Keratinocyte (primary cell): Measurements from ENCODE around the gene VPS35L. TPM values are rescaled to one million over a fixed set of nuclear protein-coding genes. Genes with fewer than 3 reads are reported as not detected.

ENCODE experiments used
- DNase-seq: peaks from one replicate; pipeline ENCODE4 v3.0.0-alpha.2; 2011; ENCODE audit warnings: low read depth, missing footprints, low spot score
- FAIRE-seq: peaks from 2 replicates; lab custom pipeline; 2011; peaks lifted over from hg19 to GRCh38; lab: Jason Lieb, UNC
- H2AFZ ChIP-seq: 2 replicates; pipeline ENCODE4 v1.6.0; 2012; ENCODE audit warnings: low read length, control low read depth, inconsistent platforms; ENCODE audit not compliant: control insufficient read depth
- H3K27ac ChIP-seq: 2 replicates; pipeline ENCODE4 v1.5.1; 2011; ENCODE audit warnings: low read length; ENCODE audit not compliant: control insufficient read depth, insufficient read depth
- H3K27me3 ChIP-seq: 3 replicates; pipeline ENCODE4 v1.6.0; 2011; ENCODE audit warnings: low read length; ENCODE audit not compliant: control insufficient read depth, insufficient read depth; ENCODE audit errors: extremely low read depth
- H3K36me3 ChIP-seq, 2 experiments: 2 replicates in 1 of 2; 3 replicates in 1 of 2; pipeline ENCODE4 v1.5.1; 2011; ENCODE audit warnings: low read length in 2 of 2, mild to moderate bottlenecking in 1 of 2; ENCODE audit not compliant: control insufficient read depth in 2 of 2, insufficient read depth in 2 of 2; ENCODE audit errors: extremely low read depth in 1 of 2
- H3K4me1 ChIP-seq: 3 replicates; pipeline ENCODE4 v1.5.1; 2011; ENCODE audit warnings: low read length; ENCODE audit not compliant: control insufficient read depth, insufficient read depth; ENCODE audit errors: extremely low read depth
- H3K4me2 ChIP-seq: 3 replicates; pipeline ENCODE4 v1.6.0; 2011; ENCODE audit warnings: low read depth, low read length; ENCODE audit not compliant: control insufficient read depth, insufficient read depth; ENCODE audit errors: extremely low read depth
- H3K4me3 ChIP-seq, 3 experiments: fragments of 200-600 bp in 1 of 3; sonication (generic) in 1 of 3; 2 replicates in 2 of 3; 3 replicates in 1 of 3; pipeline ENCODE4 v1.5.1; 2011 to 2016; ENCODE audit warnings: low read length in 3 of 3, mild to moderate bottlenecking in 3 of 3, control low read depth in 2 of 3, inconsistent platforms in 1 of 3, low read depth in 1 of 3, mixed read lengths in 1 of 3, mixed run types in 1 of 3, moderate library complexity in 1 of 3; ENCODE audit not compliant: control insufficient read depth in 2 of 3, insufficient read depth in 2 of 3; ENCODE audit errors: extremely low read depth in 1 of 3
- H3K79me2 ChIP-seq: 2 replicates; pipeline ENCODE4 v1.6.0; 2012; ENCODE audit warnings: low read length; ENCODE audit not compliant: control insufficient read depth, insufficient read depth
- H3K9ac ChIP-seq: 3 replicates; pipeline ENCODE4 v1.6.0; 2011; ENCODE audit warnings: low read length; ENCODE audit not compliant: control insufficient read depth, insufficient read depth; ENCODE audit errors: extremely low read depth
- H3K9me1 ChIP-seq: 3 replicates; pipeline ENCODE4 v1.6.0; 2011; ENCODE audit warnings: low read length; ENCODE audit not compliant: control insufficient read depth, insufficient read depth; ENCODE audit errors: extremely low read depth
- H3K9me3 ChIP-seq: 2 replicates; pipeline ENCODE4 v1.5.1; 2012; ENCODE audit warnings: low read depth, low read length; ENCODE audit not compliant: control insufficient read depth
- H4K20me1 ChIP-seq: 3 replicates; pipeline ENCODE4 v1.6.0; 2011; ENCODE audit warnings: low read length; ENCODE audit not compliant: control insufficient read depth, insufficient read depth; ENCODE audit errors: extremely low read depth
- EZH2 ChIP-seq: IDR thresholded peaks from one replicate; pipeline ENCODE4 v1.6.1; 2012; ENCODE audit warnings: inconsistent platforms, mild to moderate bottlenecking, low read length, moderate library complexity
- dilution Hi-C: fragments of 300-500 bp; cut with MboI; formaldehyde crosslinking; loops from one replicate; pipeline ENCODE4 v1.7.0; 2020; ENCODE audit warnings: low sequenced_read_pairs; ENCODE audit not compliant: extremely low pct_ligation_motif_present
- polyA plus RNA-seq, 5 experiments: library from polyadenylated mRNA; depleted of rRNA in 3 of 5; stranded (reverse) in 3 of 5; stranded (forward) in 1 of 5; unstranded in 1 of 5; fragments of >200 nt; gene quantifications; 1 replicate in 1 of 5; 2 replicates in 3 of 5; 3 replicates in 1 of 5; pipeline versions ENCODE4 v1.2.1 to v1.2.3, GENCODE V29; 2011 to 2012; ENCODE audit warnings: missing spikeins in 2 of 5, low read depth in 1 of 5, low replicate concordance in 1 of 5
- TF ChIP-seq, protein P1 (sequence below), 3 experiments: IDR thresholded peaks in 1 of 3; conservative IDR thresholded peaks in 1 of 3; optimal IDR thresholded peaks in 1 of 3; 2 replicates in 2 of 3; 3 replicates in 1 of 3; pipeline versions ENCODE3 to v1.5.1; 2011; ENCODE audit warnings: low read length in 3 of 3, mild to moderate bottlenecking in 3 of 3, moderate library complexity in 2 of 3, control low read depth in 1 of 3, inconsistent platforms in 1 of 3; ENCODE audit not compliant: insufficient read depth in 2 of 3; ENCODE audit errors: extremely low read depth in 1 of 3

The VPS35L gene
- polyA plus RNA-seq, 1 donor (not counting 4 experiments of a cell fraction or from before 2014, with no cell fraction given), result 22.1 TPM

DNA sequence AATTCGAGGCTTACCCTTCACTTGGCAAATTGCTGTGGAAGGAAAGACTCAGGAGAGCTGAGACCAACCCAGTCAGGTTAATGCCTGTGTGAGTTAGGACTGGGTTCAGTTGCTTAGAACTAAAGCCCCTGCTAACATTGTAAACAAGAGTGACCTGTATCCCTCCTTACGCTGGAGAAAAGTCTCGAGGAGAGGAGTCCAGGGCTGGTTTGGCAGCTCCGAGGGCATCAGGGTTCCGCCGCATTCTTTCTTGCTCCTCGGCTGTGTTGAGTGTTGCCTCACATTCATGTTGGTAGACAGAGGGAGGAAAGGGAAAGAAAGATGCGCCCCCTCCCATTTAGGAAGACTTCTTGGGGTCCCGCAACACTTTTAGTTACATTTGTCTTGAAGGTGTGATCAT lies 18.5 kb downstream of the VPS35L start:
- DNase-seq, result no peak
- dilution Hi-C loops, result no loop called here
- H3K9me3 ChIP-seq, result no peaks in the 10 kb centered on the region
- no peak for FAIRE-seq
- no peak overlapping the region for H3K4me2 ChIP-seq
- H4K20me1 ChIP-seq, result no peaks in the 10 kb centered on the region
- TF ChIP-seq, protein P1, sequence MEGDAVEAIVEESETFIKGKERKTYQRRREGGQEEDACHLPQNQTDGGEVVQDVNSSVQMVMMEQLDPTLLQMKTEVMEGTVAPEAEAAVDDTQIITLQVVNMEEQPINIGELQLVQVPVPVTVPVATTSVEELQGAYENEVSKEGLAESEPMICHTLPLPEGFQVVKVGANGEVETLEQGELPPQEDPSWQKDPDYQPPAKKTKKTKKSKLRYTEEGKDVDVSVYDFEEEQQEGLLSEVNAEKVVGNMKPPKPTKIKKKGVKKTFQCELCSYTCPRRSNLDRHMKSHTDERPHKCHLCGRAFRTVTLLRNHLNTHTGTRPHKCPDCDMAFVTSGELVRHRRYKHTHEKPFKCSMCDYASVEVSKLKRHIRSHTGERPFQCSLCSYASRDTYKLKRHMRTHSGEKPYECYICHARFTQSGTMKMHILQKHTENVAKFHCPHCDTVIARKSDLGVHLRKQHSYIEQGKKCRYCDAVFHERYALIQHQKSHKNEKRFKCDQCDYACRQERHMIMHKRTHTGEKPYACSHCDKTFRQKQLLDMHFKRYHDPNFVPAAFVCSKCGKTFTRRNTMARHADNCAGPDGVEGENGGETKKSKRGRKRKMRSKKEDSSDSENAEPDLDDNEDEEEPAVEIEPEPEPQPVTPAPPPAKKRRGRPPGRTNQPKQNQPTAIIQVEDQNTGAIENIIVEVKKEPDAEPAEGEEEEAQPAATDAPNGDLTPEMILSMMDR (optimal IDR thresholded peaks at IDR 0.05 in 1 of 3, IDR thresholded peaks at IDR 0.05 in 1 of 3, conservative IDR thresholded peaks at IDR 0.05 in 1 of 3; ENCODE audit: extremely low read depth in 1 of 3, insufficient read depth in 2 of 3, low read length in 3 of 3), result no peak
- TF ChIP-seq EZH2, result no peak
- H3K79me2 ChIP-seq, result no peaks in the 10 kb centered on the region
- no peak overlapping the region for H3K9ac ChIP-seq
- no peak overlapping the region for H3K27ac ChIP-seq
- H2AFZ ChIP-seq, result no peak overlapping the region
- no peaks in the 10 kb centered on the region for H3K4me1 ChIP-seq
- H3K9me1 ChIP-seq, result no peaks in the 10 kb centered on the region
- no peaks in the 10 kb centered on the region for H3K27me3 ChIP-seq
- no peak overlapping the region for H3K4me3 ChIP-seq
- peaks cover 5 to 10% of the 10 kb centered on the region in 2 experiments for H3K36me3 ChIP-seq

DNA sequence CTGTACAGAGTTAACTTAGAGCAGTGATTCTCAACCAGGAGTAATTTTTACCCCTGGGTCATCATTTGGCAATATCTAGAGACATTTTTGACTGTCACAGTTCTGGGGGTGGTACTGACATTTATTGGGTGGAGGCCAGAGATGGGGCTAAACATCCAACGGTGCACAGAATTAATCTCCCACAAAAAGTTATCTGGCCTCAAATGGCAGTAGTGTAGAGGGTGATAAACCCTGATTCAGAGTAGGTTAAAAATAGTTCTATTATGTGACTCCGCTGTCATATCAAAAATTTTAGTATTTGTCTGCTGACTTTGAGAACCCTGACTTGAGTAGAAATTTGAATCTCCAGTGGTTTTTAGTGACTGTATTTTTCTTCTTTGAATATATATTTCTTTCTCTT lies 19.1 kb downstream of the VPS35L start:
- Histone ChIP-seq H3K36me3 (peaks cover 5 to 10% of the 10 kb centered on the region in 2 experiments), H4K20me1 (no peaks in the 10 kb centered on the region), H3K4me2 (no peak overlapping the region), H3K79me2 (no peaks in the 10 kb centered on the region), H3K9me1 (no peaks in the 10 kb centered on the region), H3K9ac (no peak overlapping the region), H3K4me1 (no peaks in the 10 kb centered on the region), H3K27ac (no peak overlapping the region), H3K4me3 (no peak overlapping the region), H3K9me3 (no peaks in the 10 kb centered on the region), H3K27me3 (no peaks in the 10 kb centered on the region), H2AFZ (no peak overlapping the region)
- dilution Hi-C loops, result no loop called here
- no peak for FAIRE-seq
- DNase-seq, result no peak
- TF ChIP-seq, protein P1 (optimal IDR thresholded peaks at IDR 0.05 in 1 of 3, IDR thresholded peaks at IDR 0.05 in 1 of 3, conservative IDR thresholded peaks at IDR 0.05 in 1 of 3; ENCODE audit: extremely low read depth in 1 of 3, insufficient read depth in 2 of 3, low read length in 3 of 3), result no peak
- TF ChIP-seq EZH2, result no peak
